B cell (primary cell): Measurements from ENCODE around the gene PKP1. TPM values are rescaled to one million over a fixed set of nuclear protein-coding genes. Genes with fewer than 3 reads are reported as not detected.

Experiments used
- ATAC-seq: fragments of 200-7000 bp; cut with Tn5 transposase; one replicate; pipeline ENCODE4 v1.10.0; 2021; ENCODE audit warnings: low read depth, mild to moderate bottlenecking, moderate number of reproducible peaks, moderate library complexity
- CTCF ChIA-PET: fragments of 350-600 bp; sonication (Branson Sonifier 250); formaldehyde crosslinking; loops from one replicate; lab custom pipeline; 2021; ENCODE audit warnings: antibody characterized with exemption, inconsistent platforms; lab: Charles Lee
- POLR2A ChIA-PET: fragments of 350-600 bp; sonication (Branson Sonifier 250); formaldehyde crosslinking; loops from one replicate; lab custom pipeline; 2021; ENCODE audit warnings: antibody characterized with exemption; lab: Charles Lee
- DNase-seq: peaks from one replicate; pipeline ENCODE4 v3.0.0; 2013
- H2AFZ ChIP-seq: 2 replicates; pipeline ENCODE4 v1.6.1; 2012; ENCODE audit warnings: mild to moderate bottlenecking, low read depth, low read length; ENCODE audit not compliant: insufficient read depth, poor library complexity, severe bottlenecking
- H3K27ac ChIP-seq, 2 donors: 1 replicate in 1 of 2; 2 replicates in 1 of 2; pipeline ENCODE4 v1.5.1; 2012 to 2013; ENCODE audit warnings: low read length in 2 of 2, mild to moderate bottlenecking in 2 of 2, moderate library complexity in 1 of 2
- H3K27me3 ChIP-seq, 4 experiments: fragments of 200-600 bp in 1 of 4; sonication (generic) in 1 of 4; replicated peaks in 1 of 4; 1 replicate in 2 of 4; 2 replicates in 2 of 4; pipeline versions ENCODE4 v1.6.1 to v1.7.0; 2013 to 2016; ENCODE audit warnings: low read length in 3 of 4, mild to moderate bottlenecking in 2 of 4, mixed read lengths in 1 of 4, moderate library complexity in 1 of 4; ENCODE audit not compliant: insufficient read depth in 4 of 4, control insufficient read depth in 3 of 4; ENCODE audit errors: control extremely low read depth in 1 of 4
- H3K36me3 ChIP-seq, 2 experiments: replicated peaks in 1 of 2; 1 replicate in 1 of 2; 2 replicates in 1 of 2; pipeline versions ENCODE4 v1.6.1 to v1.7.1; 2013; ENCODE audit warnings: low read length in 1 of 2; ENCODE audit not compliant: insufficient read depth in 2 of 2, control insufficient read depth in 1 of 2; ENCODE audit errors: control extremely low read depth in 1 of 2, extremely low read depth in 1 of 2
- H3K4me1 ChIP-seq, 2 donors: fragments of 200-600 bp in 1 of 2; sonication (generic) in 1 of 2; 1 replicate in 1 of 2; 2 replicates in 1 of 2; pipeline versions ENCODE4 v1.5.1 to v1.6.1; 2013 to 2017; ENCODE audit warnings: low read length in 2 of 2; ENCODE audit not compliant: control insufficient read depth in 2 of 2, insufficient read depth in 2 of 2
- H3K4me2 ChIP-seq: replicated peaks from 2 replicates; pipeline ENCODE3; 2012; ENCODE audit warnings: mild to moderate bottlenecking, low read depth, low read length; ENCODE audit not compliant: poor library complexity, severe bottlenecking
- H3K4me3 ChIP-seq, 5 experiments: fragments of 200-600 bp in 1 of 5; sonication (generic) in 1 of 5; 1 replicate in 3 of 5; 2 replicates in 2 of 5; pipeline versions ENCODE4 v1.5.1 to v1.7.0; 2011 to 2016; ENCODE audit warnings: low read length in 4 of 5, mild to moderate bottlenecking in 4 of 5, low read depth in 2 of 5, control low read depth in 1 of 5, moderate library complexity in 1 of 5; ENCODE audit not compliant: insufficient read depth in 1 of 5; ENCODE audit errors: control extremely low read depth in 1 of 5, extremely low read depth in 1 of 5
- H3K79me2 ChIP-seq: fragments of 200-600 bp; sonication (generic); one replicate; pipeline ENCODE4 v1.6.0; 2016; ENCODE audit warnings: low read length; ENCODE audit not compliant: control insufficient read depth, insufficient read depth
- H3K9ac ChIP-seq: fragments of 200-600 bp; sonication (generic); 2 replicates; pipeline ENCODE4 v1.6.1; 2017; ENCODE audit warnings: mild to moderate bottlenecking, low read length, moderate library complexity
- H3K9me3 ChIP-seq, 3 donors: one replicate each; pipeline versions ENCODE4 v1.6.1 to v1.7.1; 2013; ENCODE audit warnings: low read length in 2 of 3; ENCODE audit not compliant: control insufficient read depth in 2 of 3, insufficient read depth in 1 of 3; ENCODE audit errors: control extremely low read depth in 1 of 3
- H4K20me1 ChIP-seq: 2 replicates; pipeline ENCODE4 v1.6.0; 2012; ENCODE audit warnings: mild to moderate bottlenecking, low read length; ENCODE audit not compliant: insufficient read depth, control insufficient read depth, poor library complexity, severe bottlenecking
- H3K27ac Mint-ChIP-seq: one replicate; pipeline ENCODE4 v1.8.0; 2021; ENCODE audit warnings: mixed read lengths
- H3K27me3 Mint-ChIP-seq: one replicate; pipeline ENCODE4 v1.8.0; 2021; ENCODE audit warnings: mixed read lengths
- H3K4me1 Mint-ChIP-seq: one replicate; pipeline ENCODE4 v1.8.0; 2021; ENCODE audit warnings: mixed read lengths
- H3K4me3 Mint-ChIP-seq: one replicate; pipeline ENCODE4 v1.8.0; 2021; ENCODE audit warnings: mixed read lengths
- H3K9me3 Mint-ChIP-seq: one replicate; pipeline ENCODE4 v1.8.0; 2022; ENCODE audit warnings: mixed read lengths; ENCODE audit not compliant: insufficient read depth
- CTCF ChIP-seq: fragments of 200-600 bp; IDR thresholded peaks from one replicate; pipeline ENCODE4 v1.8.0; 2022; ENCODE audit warnings: antibody characterized with exemption, mild to moderate bottlenecking
- EZH2 ChIP-seq: IDR thresholded peaks from 2 replicates; pipeline ENCODE4 v1.6.1; 2012; ENCODE audit warnings: borderline replicate concordance, low read depth, mild to moderate bottlenecking, moderate library complexity, low read length; ENCODE audit not compliant: insufficient read depth, poor library complexity, severe bottlenecking
- WGBS: methylation state at CpG from one replicate; pipeline ENCODE4 v1.1.5; 2013; ENCODE audit warnings: missing lambda C conversion rate; ENCODE audit not compliant: insufficient coverage; 5-methylcytosine and 5-hydroxymethylcytosine counted together
- intact Hi-C: fragments of 100-400 bp; cut with micrococcal nuclease; formaldehyde crosslinking; loops from one replicate; pipeline ENCODE4 v1.10.0; 2022
- polyA plus RNA-seq: library from polyadenylated mRNA; depleted of rRNA; stranded (reverse); fragments of >200 nt; gene quantifications from 2 replicates; pipeline ENCODE4 v1.2.3, GENCODE V29; 2012
- total RNA-seq, 2 donors: library from RNA; stranded (reverse); fragments of 120-200 nt in 1 of 2; gene quantifications; 1 replicate in 1 of 2; 2 replicates in 1 of 2; pipeline versions ENCODE4 v1.2.3 to v1.2.4, GENCODE V29; 2013 to 2022

PKP1 gene
- total and polyA plus RNA-seq, 2 donors (not counting 1 experiment from before 2014, with no cell fraction given): not detected

- DNase-seq: no peak
- ChIA-PET CTCF (no interaction called here), POLR2A (no interaction called here)
- H3K4me1 ChIP-seq: no peaks in the 10 kb centered on the region
- peaks cover 0 to 7% (median 0%) of the 10 kb centered on the region in 4 experiments for H3K27me3 ChIP-seq
- H2AFZ ChIP-seq: no peak overlapping the region
- Mint-ChIP-seq H3K27ac (no peak overlapping the region), H3K27me3 (peaks cover 24% of the 10 kb centered on the region), H3K9me3 (no peaks in the 10 kb centered on the region), H3K4me1 (no peaks in the 10 kb centered on the region), H3K4me3 (no peak overlapping the region)
- no peaks in the 10 kb centered on the region for H4K20me1 ChIP-seq
- no peak overlapping the region for H3K4me3 ChIP-seq
- no peak overlapping the region for H3K9ac ChIP-seq
- ATAC-seq: no peak
- no peak for TF ChIP-seq CTCF
- TF ChIP-seq EZH2: no peak
- H3K36me3 ChIP-seq: no peaks in the 10 kb centered on the region
- no peaks in the 10 kb centered on the region for H3K79me2 ChIP-seq
- no peak overlapping the region for H3K27ac ChIP-seq
- 80% methylated on average over 4 of the region's 6 CpGs for WGBS
- no peak overlapping the region for H3K4me2 ChIP-seq
- H3K9me3 ChIP-seq: no peaks in the 10 kb centered on the region
- intact Hi-C loops: no loop called here
These were observed 81.5 kb downstream of the PKP1 start for GRCh38 chr1:201364808-201365105.

GRCh38 chr1:201365251-201365650 lies 81.9 kb downstream of the PKP1 start:
- no peak overlapping the region for H3K27ac Mint-ChIP-seq
- H3K27me3 Mint-ChIP-seq: peaks cover 24% of the 10 kb centered on the region

More at GRCh38 chr1:201365251-201365650, 81.9 kb downstream of the PKP1 start:
- Histone ChIP-seq H3K27ac (no peak overlapping the region), H3K36me3 (no peaks in the 10 kb centered on the region), H4K20me1 (no peaks in the 10 kb centered on the region), H3K4me1 (no peaks in the 10 kb centered on the region), H3K27me3 (peaks cover 0 to 7% (median 0%) of the 10 kb centered on the region in 4 experiments), H3K4me2 (no peak overlapping the region), H3K79me2 (no peaks in the 10 kb centered on the region), H3K4me3 (no peak overlapping the region), H3K9me3 (no peaks in the 10 kb centered on the region), H2AFZ (no peak overlapping the region), H3K9ac (no peak overlapping the region)
- ATAC-seq: no peak
- intact Hi-C loops: no loop called here
- H3K9me3 Mint-ChIP-seq: no peaks in the 10 kb centered on the region
- H3K4me1 Mint-ChIP-seq: no peaks in the 10 kb centered on the region
- DNase-seq: no peak
- CTCF ChIA-PET: no interaction called here
- 76% methylated on average over 11 of the region's 11 CpGs for WGBS
- H3K4me3 Mint-ChIP-seq: no peak overlapping the region
- TF ChIP-seq EZH2 (no peak), CTCF (no peak)
- POLR2A ChIA-PET: no interaction called here
